C4-2B (cell line): Measurements from ENCODE around the gene PCDHA4.
"Not testable (repeated sequence)": the region's sequence is repeated elsewhere in the genome, so short reads cannot be mapped to it uniquely, and the experiment has no call there.

Experiments used
- H3K27ac ChIP-seq: fragments of 450-650 bp; 2 replicates; pipeline ENCODE4 v1.5.1; 2017
- ZFX ChIP-seq: fragments of 450-650 bp; IDR thresholded peaks from 2 replicates; pipeline ENCODE4 v1.6.1; 2017
- TF ChIP-seq, protein P1 (sequence below): fragments of 450-650 bp; conservative IDR thresholded peaks from 2 replicates; pipeline ENCODE4 v1.5.1; 2017; ENCODE audit warnings: mild to moderate bottlenecking

The PCDHA4 gene

DNA sequence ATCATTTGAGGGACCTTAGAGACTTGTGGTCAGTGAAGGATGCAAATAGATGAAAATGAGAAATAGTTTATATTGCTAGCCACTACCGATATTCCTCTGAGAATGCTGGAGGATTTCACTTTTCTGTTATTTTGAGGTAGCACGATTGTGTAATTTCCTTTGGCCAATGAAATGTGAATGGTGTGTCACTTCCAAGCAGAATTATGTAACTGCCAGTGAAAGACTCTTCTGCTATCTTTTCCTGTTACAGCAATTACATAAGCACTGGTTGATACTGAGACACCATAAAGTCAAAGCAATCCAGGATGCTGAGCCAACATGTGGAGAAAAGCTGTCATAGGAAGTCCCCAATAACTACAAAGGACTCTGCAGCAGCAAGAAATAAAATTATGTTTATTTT, 15.8 kb upstream of the PCDHA4 start:
- no peak overlapping the region for H3K27ac ChIP-seq
- TF ChIP-seq ZFX: no peak
- TF ChIP-seq, protein P1, sequence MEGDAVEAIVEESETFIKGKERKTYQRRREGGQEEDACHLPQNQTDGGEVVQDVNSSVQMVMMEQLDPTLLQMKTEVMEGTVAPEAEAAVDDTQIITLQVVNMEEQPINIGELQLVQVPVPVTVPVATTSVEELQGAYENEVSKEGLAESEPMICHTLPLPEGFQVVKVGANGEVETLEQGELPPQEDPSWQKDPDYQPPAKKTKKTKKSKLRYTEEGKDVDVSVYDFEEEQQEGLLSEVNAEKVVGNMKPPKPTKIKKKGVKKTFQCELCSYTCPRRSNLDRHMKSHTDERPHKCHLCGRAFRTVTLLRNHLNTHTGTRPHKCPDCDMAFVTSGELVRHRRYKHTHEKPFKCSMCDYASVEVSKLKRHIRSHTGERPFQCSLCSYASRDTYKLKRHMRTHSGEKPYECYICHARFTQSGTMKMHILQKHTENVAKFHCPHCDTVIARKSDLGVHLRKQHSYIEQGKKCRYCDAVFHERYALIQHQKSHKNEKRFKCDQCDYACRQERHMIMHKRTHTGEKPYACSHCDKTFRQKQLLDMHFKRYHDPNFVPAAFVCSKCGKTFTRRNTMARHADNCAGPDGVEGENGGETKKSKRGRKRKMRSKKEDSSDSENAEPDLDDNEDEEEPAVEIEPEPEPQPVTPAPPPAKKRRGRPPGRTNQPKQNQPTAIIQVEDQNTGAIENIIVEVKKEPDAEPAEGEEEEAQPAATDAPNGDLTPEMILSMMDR: no peak

DNA sequence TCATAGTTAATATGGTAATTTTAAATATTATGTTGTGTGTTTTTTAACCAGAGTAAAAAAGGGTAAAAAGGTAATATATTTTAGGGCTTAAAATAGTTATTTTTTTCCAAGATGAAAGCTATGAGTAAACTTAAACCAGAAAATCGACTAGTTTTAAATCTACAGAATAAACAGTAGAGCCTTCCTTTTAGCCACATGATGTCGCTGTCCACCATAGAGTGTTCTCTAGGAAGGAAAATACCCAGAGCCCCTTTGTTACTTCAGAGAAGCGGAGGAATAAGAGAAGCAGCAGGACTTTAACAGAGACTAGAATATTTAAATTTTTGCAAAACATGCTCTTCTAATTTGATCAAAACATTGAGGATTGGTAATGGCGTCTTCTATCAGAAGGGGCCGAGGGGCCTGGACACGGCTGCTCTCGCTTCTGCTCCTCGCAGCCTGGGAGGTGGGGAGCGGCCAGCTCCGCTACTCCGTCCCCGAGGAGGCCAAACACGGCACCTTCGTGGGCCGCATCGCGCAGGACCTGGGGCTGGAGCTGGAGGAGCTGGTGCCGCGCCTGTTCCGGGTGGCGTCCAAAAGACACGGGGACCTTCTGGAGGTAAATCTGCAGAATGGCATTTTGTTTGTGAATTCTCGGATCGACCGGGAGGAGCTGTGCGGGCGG, 12.1 kb upstream of the PCDHA4 start, which contains the start of gene PCDHA2:
PCDHA2 (plus strand) TSS at position 258 of the 664 bp plus-strand sequence.
- TF ChIP-seq, protein P1: no peak
- no peak for TF ChIP-seq ZFX
- no peak within 1 kb of the TSS for H3K27ac ChIP-seq

DNA sequence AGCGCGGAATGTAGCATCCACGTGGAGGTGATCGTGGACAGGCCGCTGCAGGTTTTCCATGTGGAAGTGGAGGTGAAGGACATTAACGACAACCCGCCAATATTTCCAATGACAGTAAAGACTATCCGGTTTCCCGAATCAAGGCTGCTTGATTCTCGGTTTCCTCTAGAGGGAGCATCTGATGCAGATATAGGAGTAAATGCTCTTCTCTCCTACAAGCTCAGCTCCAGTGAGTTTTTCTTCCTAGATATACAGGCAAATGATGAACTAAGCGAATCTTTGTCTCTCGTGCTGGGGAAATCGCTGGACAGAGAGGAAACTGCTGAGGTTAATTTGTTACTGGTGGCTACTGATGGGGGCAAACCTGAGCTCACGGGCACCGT, 11.6 kb upstream of the PCDHA4 start:
- TF ChIP-seq, protein P1: peak; percentile 66
- no peak for TF ChIP-seq ZFX
- no peak overlapping the region for H3K27ac ChIP-seq

DNA sequence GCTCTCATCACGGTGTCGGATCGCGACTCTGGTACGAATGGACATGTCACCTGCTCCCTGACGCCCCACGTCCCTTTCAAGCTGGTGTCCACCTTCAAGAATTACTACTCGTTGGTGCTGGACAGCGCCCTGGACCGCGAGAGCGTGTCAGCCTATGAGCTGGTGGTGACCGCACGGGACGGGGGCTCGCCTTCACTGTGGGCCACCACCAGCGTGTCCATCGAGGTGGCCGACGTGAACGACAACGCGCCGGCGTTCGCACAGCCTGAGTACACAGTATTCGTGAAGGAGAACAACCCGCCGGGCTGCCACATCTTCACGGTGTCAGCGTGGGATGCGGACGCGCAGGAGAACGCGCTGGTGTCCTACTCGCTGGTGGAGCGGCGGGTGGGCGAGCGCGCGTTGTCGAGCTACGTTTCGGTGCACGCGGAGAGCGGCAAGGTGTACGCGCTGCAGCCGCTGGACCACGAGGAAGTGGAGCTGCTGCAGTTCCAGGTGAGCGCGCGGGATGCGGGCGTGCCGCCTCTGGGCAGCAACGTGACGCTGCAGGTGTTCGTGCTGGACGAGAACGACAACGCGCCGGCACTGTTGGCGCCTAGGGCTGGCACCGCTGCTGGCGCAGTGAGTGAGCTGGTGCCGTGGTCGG, 10.7 kb upstream of the PCDHA4 start:
- H3K27ac ChIP-seq: not testable (repeated sequence)

DNA sequence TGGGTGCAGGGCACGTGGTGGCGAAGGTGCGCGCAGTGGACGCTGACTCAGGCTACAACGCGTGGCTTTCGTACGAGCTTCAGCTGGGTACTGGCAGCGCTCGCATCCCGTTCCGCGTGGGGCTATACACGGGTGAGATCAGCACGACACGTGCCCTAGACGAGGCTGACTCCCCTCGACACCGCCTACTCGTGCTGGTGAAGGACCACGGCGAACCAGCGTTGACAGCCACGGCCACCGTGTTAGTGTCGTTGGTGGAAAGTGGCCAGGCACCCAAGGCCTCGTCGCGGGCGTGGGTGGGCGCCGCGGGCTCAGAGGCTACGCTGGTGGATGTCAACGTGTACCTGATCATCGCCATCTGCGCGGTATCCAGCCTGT, 10.2 kb upstream of the PCDHA4 start:
- H3K27ac ChIP-seq: no peak overlapping the region
- no peak for TF ChIP-seq ZFX
- TF ChIP-seq, protein P1: no peak

DNA sequence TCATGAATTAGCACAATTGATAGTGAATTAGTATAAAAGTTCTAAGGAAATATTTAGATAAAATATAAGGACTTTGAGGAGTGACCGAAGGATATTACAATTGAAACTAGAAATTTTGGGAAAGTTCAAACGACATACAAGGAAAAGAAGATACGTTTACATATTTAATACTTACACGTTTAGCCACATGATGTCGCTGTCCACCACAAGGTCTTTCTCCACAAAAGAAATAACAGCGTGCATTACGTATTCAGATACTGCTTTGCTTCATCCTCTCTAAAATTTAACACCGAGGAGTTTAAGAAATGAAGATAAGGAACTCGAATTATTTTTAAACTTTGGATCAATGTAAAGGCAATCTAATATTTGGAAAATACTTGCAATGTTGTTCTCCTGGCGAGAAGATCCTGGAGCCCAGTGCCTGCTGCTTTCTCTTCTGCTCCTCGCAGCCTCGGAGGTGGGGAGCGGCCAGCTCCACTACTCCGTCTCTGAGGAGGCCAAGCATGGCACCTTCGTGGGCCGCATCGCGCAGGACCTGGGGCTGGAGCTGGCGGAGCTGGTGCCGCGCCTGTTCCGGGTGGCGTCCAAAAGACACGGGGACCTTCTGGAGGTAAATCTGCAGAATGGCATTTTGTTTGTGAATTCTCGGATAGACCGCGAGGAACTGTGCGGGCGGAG, 5.9 kb upstream of the PCDHA4 start, which contains the start of gene PCDHA3:
PCDHA3 (plus strand) TSS at position 242 of the 678 bp plus-strand sequence.
- no peak within 1 kb of the TSS for H3K27ac ChIP-seq
- TF ChIP-seq ZFX: no peak
- TF ChIP-seq, protein P1: peak; percentile 51

DNA sequence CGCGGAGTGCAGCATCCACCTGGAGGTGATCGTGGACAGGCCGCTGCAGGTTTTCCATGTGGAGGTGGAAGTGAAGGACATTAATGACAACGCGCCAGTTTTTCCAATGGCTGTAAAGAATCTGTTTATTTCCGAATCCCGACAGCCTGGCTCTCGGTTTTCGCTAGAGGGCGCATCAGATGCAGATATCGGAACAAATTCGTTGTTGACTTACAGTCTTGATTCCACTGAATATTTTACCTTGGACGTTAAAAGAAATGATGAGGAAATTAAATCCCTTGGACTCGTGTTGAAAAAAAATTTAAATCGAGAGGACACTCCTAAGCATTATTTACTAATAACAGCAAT, 5.4 kb upstream of the PCDHA4 start:
- no peak overlapping the region for H3K27ac ChIP-seq
- TF ChIP-seq, protein P1: peak; percentile 60
- no peak for TF ChIP-seq ZFX

DNA sequence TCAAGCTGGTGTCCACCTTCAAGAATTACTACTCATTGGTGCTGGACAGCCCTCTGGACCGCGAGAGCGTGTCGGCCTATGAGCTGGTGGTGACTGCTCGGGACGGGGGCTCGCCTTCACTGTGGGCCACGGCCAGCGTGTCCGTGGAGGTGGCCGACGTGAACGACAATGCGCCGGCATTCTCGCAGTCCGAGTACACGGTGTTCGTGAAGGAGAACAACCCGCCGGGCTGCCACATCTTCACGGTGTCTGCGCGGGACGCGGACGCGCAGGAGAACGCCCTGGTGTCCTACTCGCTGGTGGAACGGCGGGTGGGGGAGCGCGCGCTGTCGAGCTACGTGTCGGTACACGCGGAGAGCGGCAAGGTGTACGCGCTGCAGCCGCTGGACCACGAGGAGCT, 4.5 kb upstream of the PCDHA4 start:
- not testable (repeated sequence) for H3K27ac ChIP-seq
